OCI-LY7 (cell line): ENCODE measurements around the gene TMC7. TPM values are rescaled to one million over a fixed set of nuclear protein-coding genes. Genes with fewer than 3 reads are reported as not detected.

Source experiments
- BruUV-seq: library from RNA; stranded (reverse); fragments of 400-500 nt; replicated peaks from 2 replicates; lab custom pipeline; 2021; lab: Mats Ljungman, UMichigan
- CTCF ChIA-PET: fragments of 300-600 bp; sonication (Branson Sonifier 250); formaldehyde crosslinking; loops from one replicate; lab custom pipeline; 2022; ENCODE audit warnings: antibody characterized with exemption; ENCODE audit not compliant: unreplicated experiment; lab: Charles Lee
- POLR2A ChIA-PET: fragments of 300-600 bp; sonication (Branson Sonifier 250); formaldehyde crosslinking; loops from one replicate; lab custom pipeline; 2022; ENCODE audit warnings: antibody characterized with exemption; lab: Charles Lee
- DNase-seq: peaks from one replicate; pipeline ENCODE4 v3.0.0-alpha.2; 2015; ENCODE audit warnings: low spot score
- H2AFZ ChIP-seq: fragments of 200-600 bp; sonication (generic), shearing (Covaris generic); 2 replicates; pipeline ENCODE4 v1.6.1; 2014; ENCODE audit warnings: mild to moderate bottlenecking, antibody characterized with exemption, low read length, moderate library complexity
- H3K27ac ChIP-seq: fragments of 200-600 bp; sonication (generic); 2 replicates; pipeline ENCODE4 v1.5.1; 2014; ENCODE audit warnings: mixed run types, low read depth, mild to moderate bottlenecking, moderate library complexity, low read length, inconsistent platforms; ENCODE audit not compliant: poor library complexity, severe bottlenecking
- H3K36me3 ChIP-seq: fragments of 200-600 bp; sonication (generic); 2 replicates; pipeline ENCODE4 v1.6.1; 2014; ENCODE audit warnings: mild to moderate bottlenecking, antibody characterized with exemption, low read length, moderate library complexity, mixed read lengths; ENCODE audit not compliant: insufficient read depth
- H3K4me1 ChIP-seq: fragments of 200-600 bp; sonication (generic); 2 replicates; pipeline ENCODE4 v1.5.1; 2014; ENCODE audit warnings: mild to moderate bottlenecking, low read length; ENCODE audit not compliant: insufficient read depth, poor library complexity, severe bottlenecking
- H3K4me2 ChIP-seq: fragments of 200-600 bp; sonication (generic); 2 replicates; pipeline ENCODE4 v1.6.1; 2014; ENCODE audit warnings: mild to moderate bottlenecking, low read length
- H3K4me3 ChIP-seq: fragments of 200-600 bp; sonication (generic); 2 replicates; pipeline ENCODE4 v1.5.1; 2014; ENCODE audit warnings: mild to moderate bottlenecking, low read depth, low read length; ENCODE audit not compliant: poor library complexity, severe bottlenecking
- H3K79me2 ChIP-seq: fragments of 200-600 bp; sonication (generic); 2 replicates; pipeline ENCODE4 v1.6.1; 2016; ENCODE audit warnings: low read depth, mild to moderate bottlenecking, low read length, moderate library complexity, mixed read lengths; ENCODE audit not compliant: insufficient read depth
- H3K9me2 ChIP-seq: fragments of 200-600 bp; sonication (generic); 2 replicates; pipeline ENCODE4 v1.6.1; 2016; ENCODE audit warnings: mild to moderate bottlenecking, low read length, mixed read lengths; ENCODE audit not compliant: insufficient read depth
- H3K9me3 ChIP-seq: fragments of 200-600 bp; sonication (generic); 2 replicates; pipeline ENCODE4 v1.6.1; 2014; ENCODE audit warnings: mild to moderate bottlenecking, mixed run types, low read length, mixed read lengths
- H4K20me1 ChIP-seq: fragments of 200-600 bp; sonication (generic); 2 replicates; pipeline ENCODE4 v1.6.1; 2014; ENCODE audit warnings: mild to moderate bottlenecking, antibody characterized with exemption, low read length, moderate library complexity, mixed read lengths; ENCODE audit not compliant: insufficient read depth
- CTCF ChIP-seq: fragments of 200-600 bp; sonication (generic); conservative IDR thresholded peaks from 2 replicates; pipeline ENCODE4 v1.5.1; 2014; ENCODE audit warnings: mild to moderate bottlenecking, antibody characterized with exemption, low read length, moderate library complexity, mixed read lengths
- EZH2phosphoT487 ChIP-seq: fragments of 200-600 bp; sonication (generic); IDR thresholded peaks from 2 replicates; pipeline ENCODE4 v1.6.1; 2018; ENCODE audit warnings: low read depth, borderline replicate concordance, mild to moderate bottlenecking, mixed run types, antibody characterized with exemption, low read length, moderate library complexity, mixed read lengths
- intact Hi-C: fragments of 100-400 bp; cut with micrococcal nuclease; formaldehyde crosslinking; loops from one replicate; pipeline ENCODE4 v1.10.0; 2022; ENCODE audit not compliant: unreplicated experiment
- total RNA-seq, 2 experiments: library from RNA; depleted of rRNA in 1 of 2; stranded (reverse); fragments of >200 nt in 1 of 2; shearing (Covaris generic) in 1 of 2; gene quantifications; 2 replicates each; pipeline ENCODE4 v1.2.3, GENCODE V29; 2014 to 2022

TMC7 gene
- total RNA-seq, 2 experiments from 2014 or later: not detected

DNA sequence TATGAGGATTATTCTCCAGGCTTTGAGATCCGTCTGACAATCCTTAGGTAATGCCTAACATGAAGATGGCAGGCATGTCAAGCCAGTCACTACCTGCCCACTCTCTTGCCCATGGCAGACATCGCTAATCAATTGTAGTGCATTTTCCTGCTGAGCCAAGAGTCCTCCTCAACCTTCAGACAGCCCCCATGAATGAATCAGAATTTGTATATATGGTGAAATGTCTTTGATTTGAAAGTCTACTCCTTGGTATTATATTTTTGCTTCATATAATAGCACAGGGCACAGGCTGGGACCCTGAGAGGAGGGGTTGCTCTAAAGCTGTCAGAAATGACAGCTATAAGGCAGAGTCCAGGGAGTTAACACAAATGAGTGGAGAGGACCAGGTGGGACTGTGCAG is 56.7 kb downstream of the TMC7 start:
- H2AFZ ChIP-seq: no peak overlapping the region
- no peak overlapping the region for H3K4me2 ChIP-seq
- ChIA-PET POLR2A (no interaction called here), CTCF (no interaction called here)
- H3K4me3 ChIP-seq: no peak overlapping the region
- no peaks in the 10 kb centered on the region for H4K20me1 ChIP-seq
- H3K79me2 ChIP-seq: no peaks in the 10 kb centered on the region
- no peaks in the 10 kb centered on the region for H3K36me3 ChIP-seq
- no peak overlapping the region for H3K27ac ChIP-seq
- no peak for DNase-seq
- no peaks in the 10 kb centered on the region for H3K9me3 ChIP-seq
- no peak for TF ChIP-seq EZH2phosphoT487
- no peak for TF ChIP-seq CTCF
- no peaks in the 10 kb centered on the region for H3K9me2 ChIP-seq
- intact Hi-C loops: no loop called here
- H3K4me1 ChIP-seq: no peaks in the 10 kb centered on the region
- BruUV-seq: no TSS peak

DNA sequence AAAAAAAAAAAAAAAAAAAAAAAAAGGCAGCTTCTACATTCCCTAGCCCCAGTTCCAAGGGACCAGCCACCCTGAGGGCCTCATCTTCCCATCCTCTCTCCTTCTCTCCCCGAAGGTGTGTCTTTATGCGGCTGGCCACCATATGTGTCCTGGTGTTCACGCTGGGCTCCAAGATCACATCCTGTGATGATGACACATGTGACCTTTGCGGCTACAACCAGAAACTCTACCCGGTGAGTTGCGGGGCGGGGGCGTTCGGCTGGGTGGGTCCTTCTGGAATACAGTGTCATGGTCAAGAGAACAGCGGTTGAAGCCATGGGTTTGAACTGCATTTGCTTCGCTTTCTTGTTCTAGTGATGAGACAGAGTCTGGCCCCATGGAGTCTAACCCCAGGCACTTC is 61.0 kb downstream of the TMC7 start:
- CTCF ChIA-PET: interaction anchor here (0.6 kb wide), 1 partner anchor 120 kb away, joined by 3 read pairs; no protein-coding TSS in a partner anchor
- TF ChIP-seq CTCF: no peak
- TF ChIP-seq EZH2phosphoT487: no peak
- no peaks in the 10 kb centered on the region for H3K36me3 ChIP-seq
- POLR2A ChIA-PET: interaction anchor here (0.6 kb wide), 2 partner anchors 39 to 157 kb away, joined by 4 to 7 read pairs; no protein-coding TSS in a partner anchor
- intact Hi-C loops: no loop called here
- H3K79me2 ChIP-seq: no peaks in the 10 kb centered on the region
- no TSS peak for BruUV-seq
- no peaks in the 10 kb centered on the region for H3K4me1 ChIP-seq
- no peaks in the 10 kb centered on the region for H3K9me2 ChIP-seq
- no peak overlapping the region for H3K27ac ChIP-seq
- no peak overlapping the region for H3K4me2 ChIP-seq
- H3K4me3 ChIP-seq: no peak overlapping the region
- H3K9me3 ChIP-seq: no peaks in the 10 kb centered on the region
- no peaks in the 10 kb centered on the region for H4K20me1 ChIP-seq
- H2AFZ ChIP-seq: no peak overlapping the region
- no peak for DNase-seq

DNA sequence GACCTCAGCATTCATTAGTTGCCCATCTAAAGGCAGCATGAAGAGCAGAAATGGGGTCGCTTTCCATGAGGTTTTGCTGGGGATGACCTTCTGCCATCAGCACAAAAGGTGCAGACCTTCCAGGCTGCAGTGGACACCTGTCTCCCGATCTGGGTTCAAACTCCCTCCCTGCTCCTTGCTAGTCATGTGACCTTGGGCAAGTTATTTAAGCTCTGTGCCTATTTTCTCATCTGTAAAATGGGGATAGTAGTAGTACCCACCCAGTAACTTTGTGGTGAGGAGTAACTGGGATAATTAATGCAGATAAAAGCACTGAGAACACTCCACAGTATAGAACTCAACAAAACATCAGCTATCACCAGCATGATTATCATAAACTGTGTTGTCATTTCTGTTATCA is 62.3 kb downstream of the TMC7 start:
- intact Hi-C loops: no loop called here
- no peaks in the 10 kb centered on the region for H3K4me1 ChIP-seq
- no peaks in the 10 kb centered on the region for H4K20me1 ChIP-seq
- no peak overlapping the region for H3K4me2 ChIP-seq
- H3K9me2 ChIP-seq: no peaks in the 10 kb centered on the region
- CTCF ChIA-PET: no interaction called here
- BruUV-seq: no TSS peak
- POLR2A ChIA-PET: interaction anchor here (0.6 to 0.7 kb wide), 2 partner anchors 310 to 1367 kb away, joined by 3 to 4 read pairs; no protein-coding TSS in a partner anchor
- H3K79me2 ChIP-seq: no peaks in the 10 kb centered on the region
- no peak overlapping the region for H2AFZ ChIP-seq
- no peak overlapping the region for H3K27ac ChIP-seq
- H3K9me3 ChIP-seq: no peaks in the 10 kb centered on the region
- TF ChIP-seq EZH2phosphoT487: no peak
- no peak for TF ChIP-seq CTCF
- no peaks in the 10 kb centered on the region for H3K36me3 ChIP-seq
- H3K4me3 ChIP-seq: no peak overlapping the region
- DNase-seq: no peak
